Activated T-helper 1 cell treated with anti-CD3 and anti-CD28 coated beads, Interleukin-12 subunit alpha, Interleukin-12 subunit beta, Interleukin-2, Interleukin-4 antibody, amounts not matched to agents 30 ng/mL and 10 ng/mL and 1 ng/mL, durations not matched to agents 14 hours and 24 hours and 36 hours (primary cell): ENCODE data around the gene TAOK1. TPM values are rescaled to one million over a fixed set of nuclear protein-coding genes. Genes with fewer than 3 reads are reported as not detected.

ENCODE experiments used
- total RNA-seq: library from RNA; stranded (reverse); gene quantifications from 2 replicates; pipeline ENCODE4 v1.2.3, GENCODE V29; 2022

The TAOK1 gene
- total RNA-seq, 1 donor from 2014 or later = 46.9 TPM

Other genes starting within 250 kb of the TAOK1 start
- gene MYO18A, start 210.0 kb upstream of the TAOK1 start, total RNA-seq = 38.2 and 40.5 TPM in 2 replicates
- not detected in 2 replicates for gene CRYBA1, start 143.5 kb upstream of the TAOK1 start, total RNA-seq
- 92.2 and 95.5 TPM in 2 replicates for gene NUFIP2, start 96.2 kb upstream of the TAOK1 start, total RNA-seq
- 18.5 and 19.5 TPM in 2 replicates for gene ABHD15, start 176.7 kb downstream of the TAOK1 start, total RNA-seq
- gene TP53I13, start 178.3 kb downstream of the TAOK1 start, total RNA-seq = 67.4 and 71.8 TPM in 2 replicates
- 81.0 and 87.5 TPM in 2 replicates for gene GIT1, start 199.3 kb downstream of the TAOK1 start, total RNA-seq
- 45.8 and 46.2 TPM in 2 replicates for gene ANKRD13B, start 202.8 kb downstream of the TAOK1 start, total RNA-seq
- gene CORO6, start 232.5 kb downstream of the TAOK1 start, total RNA-seq = 5.1 and 6.4 TPM in 2 replicates